HG03469 (cell line): ENCODE results near the gene PECR.
"Not testable (repeated sequence)": the region's sequence is repeated elsewhere in the genome, so short reads cannot be mapped to it uniquely, and the experiment has no call there.

Experiments
- ATAC-seq: cut with Tn5 transposase; IDR thresholded peaks from one replicate; pipeline ENCODE4 v1.9.1; 2021; ENCODE audit warnings: mild to moderate bottlenecking, moderate library complexity, moderate number of reproducible peaks; ENCODE audit not compliant: unreplicated experiment

PECR gene

GRCh38 chr2:216107320-216107719, 25.7 kb upstream of the PECR start:
- ATAC-seq = no peak

GRCh38 chr2:216104691-216105090, 23.1 kb upstream of the PECR start:
- ATAC-seq = no peak

GRCh38 chr2:216103213-216103612, 21.6 kb upstream of the PECR start:
- no peak for ATAC-seq

- no peak for ATAC-seq
Measured at GRCh38 chr2:216101109-216101508, 19.5 kb upstream of the PECR start.

- no peak for ATAC-seq
Measured at GRCh38 chr2:216098421-216099334, 17.1 kb upstream of the PECR start.

GRCh38 chr2:216094701-216095100, 13.1 kb upstream of the PECR start:
- no peak for ATAC-seq

- no peak for ATAC-seq
Measured at GRCh38 chr2:216092646-216093045, 11.0 kb upstream of the PECR start.

GRCh38 chr2:216090369-216090786, 8.8 kb upstream of the PECR start:
- ATAC-seq = peak; percentile 58

GRCh38 chr2:216086207-216086893, 4.7 kb upstream of the PECR start:
- ATAC-seq = no peak

GRCh38 chr2:216084547-216084946, 2.9 kb upstream of the PECR start:
- ATAC-seq = no peak

- ATAC-seq = no peak
Measured at GRCh38 chr2:216083464-216084281, 2.1 kb upstream of the PECR start.

- no peak for ATAC-seq
Measured at GRCh38 chr2:216082805-216083204, 1.2 kb upstream of the PECR start.

- no peak for ATAC-seq
Measured at GRCh38 chr2:216082117-216082711, 605 bp upstream of the PECR start.

GRCh38 chr2:216081012-216081411, 597 bp downstream of the PECR start:
- no peak for ATAC-seq

- not testable (repeated sequence) for ATAC-seq
Measured at GRCh38 chr2:216080048-216080447, 1.6 kb downstream of the PECR start.

GRCh38 chr2:216078776-216079175, 2.8 kb downstream of the PECR start:
- no peak for ATAC-seq

GRCh38 chr2:216075510-216076485, 5.8 kb downstream of the PECR start:
- ATAC-seq = no peak

GRCh38 chr2:216074794-216075193, 6.8 kb downstream of the PECR start:
- ATAC-seq = no peak

GRCh38 chr2:216074380-216074779, 7.2 kb downstream of the PECR start:
- ATAC-seq = no peak

- no peak for ATAC-seq
Measured at GRCh38 chr2:216073773-216074172, 7.8 kb downstream of the PECR start.
